ENCODE measurements around the gene BICC1. TPM values are rescaled to one million over a fixed set of nuclear protein-coding genes. Genes with fewer than 3 reads are reported as not detected.
A peak's percentile ranks its signal among the peaks of the same experiment; 100 is the strongest.

Gene BICC1
- total RNA-seq, 4 donors from 2014 or later, result 28.8 to 39.0 (median 30.5) TPM

GRCh38 chr10:58475322-58476277, 37.1 kb upstream of the BICC1 start:
- no peaks in the 10 kb centered on the region for H3K36me3 ChIP-seq
- WGBS, 2 donors, result 44 to 47% methylated on average over 11 of the region's 11 CpGs
- DNase-seq (ENCODE audit: low spot score in 2 of 2), result no peak
- peak overlapping the region; percentile 9 to 69 (median 44) for H3K27ac ChIP-seq
- no peak for TF ChIP-seq POLR2A (IDR thresholded peaks at IDR 0.05)
- no peak for TF ChIP-seq CTCF (IDR thresholded peaks at IDR 0.05)
- no peak for TF ChIP-seq EP300 (IDR thresholded peaks at IDR 0.05)
- no peaks in the 10 kb centered on the region for H3K9me3 ChIP-seq
- no peaks in the 10 kb centered on the region for H3K27me3 ChIP-seq
- H3K4me1 ChIP-seq, result peaks cover 0 to 14% (median 0%) of the 10 kb centered on the region in 4 donors
- peak overlapping the region in 1 of 4 donors; percentile 26 for H3K4me3 ChIP-seq

DNA sequence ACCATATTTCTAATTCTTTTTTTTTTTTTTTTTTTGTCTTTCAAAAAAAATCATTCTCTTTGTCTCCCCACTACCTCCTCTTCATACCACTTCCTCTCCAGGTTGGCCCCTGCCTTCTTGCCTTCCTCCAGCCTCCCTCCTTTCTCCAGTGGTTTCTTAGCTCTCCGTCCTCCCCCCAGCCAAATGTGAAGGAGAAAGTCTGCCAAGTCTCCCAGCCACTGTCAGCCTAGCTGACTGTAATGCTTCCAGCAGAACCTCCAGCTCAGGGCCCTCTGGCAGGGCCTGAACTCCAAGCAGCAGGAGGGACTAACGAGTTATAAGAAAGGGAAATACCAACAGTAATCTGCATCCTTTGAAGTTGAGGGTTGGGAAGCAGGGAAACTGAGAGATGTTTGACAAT, 35.5 kb upstream of the BICC1 start:
- DNase-seq (ENCODE audit: low spot score in 2 of 2), result no peak
- 35 to 38% methylated on average over 2 of the region's 2 CpGs for WGBS, 2 donors
- Histone ChIP-seq H3K36me3 (no peaks in the 10 kb centered on the region), H3K27me3 (no peaks in the 10 kb centered on the region), H3K4me3 (no peak overlapping the region), H3K9me3 (no peaks in the 10 kb centered on the region), H3K27ac (peak overlapping the region in 1 of 4 donors; percentile 55), H3K4me1 (peaks cover 0 to 14% (median 0%) of the 10 kb centered on the region in 4 donors)
- TF ChIP-seq POLR2A (IDR thresholded peaks at IDR 0.05), result no peak

DNA sequence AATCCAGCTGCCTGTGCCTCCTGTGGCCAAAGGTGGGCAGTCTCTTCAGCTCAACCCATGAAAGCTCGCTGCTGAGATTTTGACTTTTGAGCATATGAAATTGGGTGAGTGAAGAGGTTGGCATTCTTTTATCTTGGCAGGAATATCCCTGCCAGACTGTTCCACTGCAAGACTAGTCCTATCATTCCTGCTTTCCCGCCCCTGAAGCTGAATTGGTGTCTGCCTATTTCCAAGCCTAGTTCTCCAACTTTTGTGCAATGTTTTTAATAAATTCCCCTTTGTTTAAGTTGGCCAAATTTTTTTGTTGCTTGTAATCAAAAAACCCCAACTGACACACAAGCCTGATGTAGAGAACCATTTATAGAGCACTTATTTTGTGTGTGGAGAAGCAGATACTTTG, 34.8 kb upstream of the BICC1 start:
- WGBS, 2 donors, result 40 to 59% methylated on average over 2 of the region's 2 CpGs
- TF ChIP-seq POLR2A (IDR thresholded peaks at IDR 0.05) (no peak), CTCF (IDR thresholded peaks at IDR 0.05) (no peak)
- peaks cover 0 to 14% (median 0%) of the 10 kb centered on the region in 4 donors for H3K4me1 ChIP-seq
- H3K4me3 ChIP-seq, result no peak overlapping the region
- no peak for DNase-seq (ENCODE audit: low spot score in 2 of 2)
- H3K27me3 ChIP-seq, result no peaks in the 10 kb centered on the region
- no peak overlapping the region for H3K27ac ChIP-seq
- H3K36me3 ChIP-seq, result no peaks in the 10 kb centered on the region
- no peaks in the 10 kb centered on the region for H3K9me3 ChIP-seq

GRCh38 chr10:58479045-58479444, 33.6 kb upstream of the BICC1 start:
- no peak for DNase-seq (ENCODE audit: low spot score in 2 of 2)
- Histone ChIP-seq H3K27ac (no peak overlapping the region), H3K9me3 (no peaks in the 10 kb centered on the region), H3K4me3 (no peak overlapping the region), H3K36me3 (no peaks in the 10 kb centered on the region), H3K27me3 (no peaks in the 10 kb centered on the region), H3K4me1 (peaks cover 0 to 14% (median 0%) of the 10 kb centered on the region in 4 donors)
- TF ChIP-seq POLR2A (IDR thresholded peaks at IDR 0.05), result no peak
- no peak for TF ChIP-seq EP300 (IDR thresholded peaks at IDR 0.05)
- TF ChIP-seq CTCF (IDR thresholded peaks at IDR 0.05), result no peak
- WGBS, 2 donors, result 81 to 89% methylated on average over 2 of the region's 2 CpGs

- peaks cover 0 to 11% (median 0%) of the 10 kb centered on the region in 4 donors for H3K4me1 ChIP-seq
- no peaks in the 10 kb centered on the region for H3K36me3 ChIP-seq
- DNase-seq (ENCODE audit: low spot score in 2 of 2), result no peak
- no peaks in the 10 kb centered on the region for H3K27me3 ChIP-seq
- WGBS, 2 donors, result 62 to 72% methylated on average over 3 of the region's 3 CpGs
- H3K4me3 ChIP-seq, result no peak overlapping the region
- no peak overlapping the region for H3K27ac ChIP-seq
- TF ChIP-seq EP300 (IDR thresholded peaks at IDR 0.05), result no peak
- TF ChIP-seq POLR2A (IDR thresholded peaks at IDR 0.05), result no peak
- no peak for TF ChIP-seq CTCF (IDR thresholded peaks at IDR 0.05)
- H3K9me3 ChIP-seq, result no peaks in the 10 kb centered on the region
These were observed 32.4 kb upstream of the BICC1 start for GRCh38 chr10:58480321-58480720.
